Keratinocyte (primary cell): ENCODE measurements around the gene P2RY8. TPM values are rescaled to one million over a fixed set of nuclear protein-coding genes. Genes with fewer than 3 reads are reported as not detected.

Experiments used
- DNase-seq: peaks from one replicate; pipeline ENCODE4 v3.0.0-alpha.2; 2011; ENCODE audit warnings: low read depth, missing footprints, low spot score
- FAIRE-seq: peaks from 2 replicates; lab custom pipeline; 2011; peaks lifted over from hg19 to GRCh38; lab: Jason Lieb, UNC
- H2AFZ ChIP-seq: 2 replicates; pipeline ENCODE4 v1.6.0; 2012; ENCODE audit warnings: low read length, control low read depth, inconsistent platforms; ENCODE audit not compliant: control insufficient read depth
- H3K27ac ChIP-seq: 2 replicates; pipeline ENCODE4 v1.5.1; 2011; ENCODE audit warnings: low read length; ENCODE audit not compliant: control insufficient read depth, insufficient read depth
- H3K27me3 ChIP-seq: 3 replicates; pipeline ENCODE4 v1.6.0; 2011; ENCODE audit warnings: low read length; ENCODE audit not compliant: control insufficient read depth, insufficient read depth; ENCODE audit errors: extremely low read depth
- H3K36me3 ChIP-seq, 2 experiments: 2 replicates in 1 of 2; 3 replicates in 1 of 2; pipeline ENCODE4 v1.5.1; 2011; ENCODE audit warnings: low read length in 2 of 2, mild to moderate bottlenecking in 1 of 2; ENCODE audit not compliant: control insufficient read depth in 2 of 2, insufficient read depth in 2 of 2; ENCODE audit errors: extremely low read depth in 1 of 2
- H3K4me1 ChIP-seq: 3 replicates; pipeline ENCODE4 v1.5.1; 2011; ENCODE audit warnings: low read length; ENCODE audit not compliant: control insufficient read depth, insufficient read depth; ENCODE audit errors: extremely low read depth
- H3K4me2 ChIP-seq: 3 replicates; pipeline ENCODE4 v1.6.0; 2011; ENCODE audit warnings: low read depth, low read length; ENCODE audit not compliant: control insufficient read depth, insufficient read depth; ENCODE audit errors: extremely low read depth
- H3K4me3 ChIP-seq, 3 experiments: fragments of 200-600 bp in 1 of 3; sonication (generic) in 1 of 3; 2 replicates in 2 of 3; 3 replicates in 1 of 3; pipeline ENCODE4 v1.5.1; 2011 to 2016; ENCODE audit warnings: low read length in 3 of 3, mild to moderate bottlenecking in 3 of 3, control low read depth in 2 of 3, inconsistent platforms in 1 of 3, low read depth in 1 of 3, mixed read lengths in 1 of 3, mixed run types in 1 of 3, moderate library complexity in 1 of 3; ENCODE audit not compliant: control insufficient read depth in 2 of 3, insufficient read depth in 2 of 3; ENCODE audit errors: extremely low read depth in 1 of 3
- H3K79me2 ChIP-seq: 2 replicates; pipeline ENCODE4 v1.6.0; 2012; ENCODE audit warnings: low read length; ENCODE audit not compliant: control insufficient read depth, insufficient read depth
- H3K9ac ChIP-seq: 3 replicates; pipeline ENCODE4 v1.6.0; 2011; ENCODE audit warnings: low read length; ENCODE audit not compliant: control insufficient read depth, insufficient read depth; ENCODE audit errors: extremely low read depth
- H3K9me1 ChIP-seq: 3 replicates; pipeline ENCODE4 v1.6.0; 2011; ENCODE audit warnings: low read length; ENCODE audit not compliant: control insufficient read depth, insufficient read depth; ENCODE audit errors: extremely low read depth
- H3K9me3 ChIP-seq: 2 replicates; pipeline ENCODE4 v1.5.1; 2012; ENCODE audit warnings: low read depth, low read length; ENCODE audit not compliant: control insufficient read depth
- H4K20me1 ChIP-seq: 3 replicates; pipeline ENCODE4 v1.6.0; 2011; ENCODE audit warnings: low read length; ENCODE audit not compliant: control insufficient read depth, insufficient read depth; ENCODE audit errors: extremely low read depth
- CTCF ChIP-seq, 3 experiments: IDR thresholded peaks in 1 of 3; conservative IDR thresholded peaks in 1 of 3; optimal IDR thresholded peaks in 1 of 3; 2 replicates in 2 of 3; 3 replicates in 1 of 3; pipeline versions ENCODE3 to v1.5.1; 2011; ENCODE audit warnings: low read length in 3 of 3, mild to moderate bottlenecking in 3 of 3, moderate library complexity in 2 of 3, control low read depth in 1 of 3, inconsistent platforms in 1 of 3; ENCODE audit not compliant: insufficient read depth in 2 of 3; ENCODE audit errors: extremely low read depth in 1 of 3
- EZH2 ChIP-seq: IDR thresholded peaks from one replicate; pipeline ENCODE4 v1.6.1; 2012; ENCODE audit warnings: inconsistent platforms, mild to moderate bottlenecking, low read length, moderate library complexity
- dilution Hi-C: fragments of 300-500 bp; cut with MboI; formaldehyde crosslinking; loops from one replicate; pipeline ENCODE4 v1.7.0; 2020; ENCODE audit warnings: low sequenced_read_pairs; ENCODE audit not compliant: extremely low pct_ligation_motif_present
- polyA plus RNA-seq, 5 experiments: library from polyadenylated mRNA; depleted of rRNA in 3 of 5; stranded (reverse) in 3 of 5; stranded (forward) in 1 of 5; unstranded in 1 of 5; fragments of >200 nt; gene quantifications; 1 replicate in 1 of 5; 2 replicates in 3 of 5; 3 replicates in 1 of 5; pipeline versions ENCODE4 v1.2.1 to v1.2.3, GENCODE V29; 2011 to 2012; ENCODE audit warnings: missing spikeins in 2 of 5, low read depth in 1 of 5, low replicate concordance in 1 of 5

Gene P2RY8
- polyA plus RNA-seq, 1 donor (not counting 4 experiments of a cell fraction or from before 2014, with no cell fraction given), result not detected

- no peak overlapping the region for H3K9ac ChIP-seq
- H3K79me2 ChIP-seq, result peaks cover 41% of the 10 kb centered on the region
- H3K9me1 ChIP-seq, result no peaks in the 10 kb centered on the region
- TF ChIP-seq CTCF (optimal IDR thresholded peaks at IDR 0.05 in 1 of 3, IDR thresholded peaks at IDR 0.05 in 1 of 3, conservative IDR thresholded peaks at IDR 0.05 in 1 of 3; ENCODE audit: extremely low read depth in 1 of 3, insufficient read depth in 2 of 3, low read length in 3 of 3), result no peak
- no peak for TF ChIP-seq EZH2
- no peaks in the 10 kb centered on the region for H4K20me1 ChIP-seq
- no peak overlapping the region for H3K4me3 ChIP-seq
- no peaks in the 10 kb centered on the region for H3K4me1 ChIP-seq
- H3K27me3 ChIP-seq, result no peaks in the 10 kb centered on the region
- no peak overlapping the region for H2AFZ ChIP-seq
- dilution Hi-C loops, result no loop called here
- no peaks in the 10 kb centered on the region for H3K9me3 ChIP-seq
- DNase-seq (no peak), FAIRE-seq (no peak)
- H3K27ac ChIP-seq, result no peak overlapping the region
- H3K4me2 ChIP-seq, result no peak overlapping the region
- H3K36me3 ChIP-seq, result peaks cover 0 to 6% of the 10 kb centered on the region in 2 experiments
These were observed 86.4 kb downstream of the P2RY8 start for GRCh38 chrX:1450361-1451161.

- Histone ChIP-seq H3K4me2 (no peak overlapping the region), H3K27ac (no peak overlapping the region), H3K9ac (no peak overlapping the region), H3K27me3 (no peaks in the 10 kb centered on the region), H3K4me3 (no peak overlapping the region), H4K20me1 (no peaks in the 10 kb centered on the region), H2AFZ (no peak overlapping the region), H3K79me2 (peaks cover 41% of the 10 kb centered on the region), H3K9me1 (no peaks in the 10 kb centered on the region), H3K36me3 (peaks cover 0 to 6% of the 10 kb centered on the region in 2 experiments), H3K9me3 (no peaks in the 10 kb centered on the region), H3K4me1 (no peaks in the 10 kb centered on the region)
- TF ChIP-seq CTCF (optimal IDR thresholded peaks at IDR 0.05 in 1 of 3, IDR thresholded peaks at IDR 0.05 in 1 of 3, conservative IDR thresholded peaks at IDR 0.05 in 1 of 3; ENCODE audit: extremely low read depth in 1 of 3, insufficient read depth in 2 of 3, low read length in 3 of 3), result no peak
- no peak for TF ChIP-seq EZH2
- FAIRE-seq (no peak), DNase-seq (no peak)
- dilution Hi-C loops, result no loop called here
These were observed 87.2 kb downstream of the P2RY8 start for GRCh38 chrX:1449823-1450149.
